ENCODE measurements around the gene CAMK2D.
A peak's percentile ranks its signal among the peaks of the same experiment; 100 is the strongest.
"Not testable (repeated sequence)": the region's sequence is repeated elsewhere in the genome, so short reads cannot be mapped to it uniquely, and the experiment has no call there.

The CAMK2D gene

DNA sequence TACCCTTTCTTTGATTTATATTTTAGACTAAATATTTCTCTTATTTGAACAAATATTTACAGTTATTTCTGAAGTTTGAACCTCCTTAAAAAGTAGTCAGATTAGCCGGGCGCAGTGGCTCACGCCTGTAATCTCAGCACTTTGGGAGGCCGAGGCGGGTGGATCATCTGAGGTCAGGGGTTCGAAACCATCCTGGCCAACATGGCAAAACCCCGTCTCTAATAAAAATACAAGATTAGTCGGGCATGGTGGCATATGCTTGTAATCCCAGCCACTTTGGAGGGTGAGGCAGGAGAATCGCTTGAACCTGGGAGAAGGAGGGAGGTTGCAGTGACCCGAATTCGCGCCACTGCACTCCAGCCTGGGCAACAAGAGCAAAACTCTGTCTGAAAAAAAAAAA is 2.4 kb upstream of the CAMK2D start:
- H3K4me3 ChIP-seq (ENCODE audit: low read depth, low read length); H3K9ac ChIP-seq (ENCODE audit: low read length); H3K9me3 ChIP-seq (ENCODE audit: control insufficient read depth, insufficient read depth, low read depth, low read length); H3K27ac ChIP-seq (ENCODE audit: low read depth, low read length); H3K27me3 ChIP-seq (ENCODE audit: control insufficient read depth, insufficient read depth, low read length); H3K4me1 ChIP-seq (ENCODE audit: control insufficient read depth, insufficient read depth, low read length); H3K36me3 ChIP-seq (ENCODE audit: control insufficient read depth, insufficient read depth, low read length): not testable (repeated sequence)

DNA sequence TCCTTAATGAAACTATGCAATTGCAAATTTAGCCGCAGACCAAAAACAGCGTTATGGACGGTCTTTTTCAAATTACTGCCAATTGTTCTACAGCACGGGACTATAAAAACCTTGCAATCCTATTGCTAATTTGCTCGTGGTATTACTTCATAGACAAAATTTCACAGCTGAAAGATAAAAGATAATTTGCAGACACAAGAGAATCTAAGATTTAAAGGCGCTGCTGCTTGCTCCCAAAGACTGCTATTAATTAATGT is 1.4 kb upstream of the CAMK2D start:
- H3K9me3 ChIP-seq (ENCODE audit: control insufficient read depth, insufficient read depth, low read depth, low read length): no peaks in the 10 kb centered on the region
- H3K4me1 ChIP-seq (ENCODE audit: control insufficient read depth, insufficient read depth, low read length): peaks cover 11% of the 10 kb centered on the region
- H3K9ac ChIP-seq (ENCODE audit: low read length): peak overlapping the region; percentile 97
- no peaks in the 10 kb centered on the region for H3K36me3 ChIP-seq (ENCODE audit: control insufficient read depth, insufficient read depth, low read length)
- peak overlapping the region; percentile 94 for H3K27ac ChIP-seq (ENCODE audit: low read depth, low read length)
- peaks cover 9% of the 10 kb centered on the region; the same call in 1 of the 2 replicates for H3K27me3 ChIP-seq (ENCODE audit: control insufficient read depth, insufficient read depth, low read length)
- peak overlapping the region; percentile 86 for H3K4me3 ChIP-seq (ENCODE audit: low read depth, low read length)

DNA sequence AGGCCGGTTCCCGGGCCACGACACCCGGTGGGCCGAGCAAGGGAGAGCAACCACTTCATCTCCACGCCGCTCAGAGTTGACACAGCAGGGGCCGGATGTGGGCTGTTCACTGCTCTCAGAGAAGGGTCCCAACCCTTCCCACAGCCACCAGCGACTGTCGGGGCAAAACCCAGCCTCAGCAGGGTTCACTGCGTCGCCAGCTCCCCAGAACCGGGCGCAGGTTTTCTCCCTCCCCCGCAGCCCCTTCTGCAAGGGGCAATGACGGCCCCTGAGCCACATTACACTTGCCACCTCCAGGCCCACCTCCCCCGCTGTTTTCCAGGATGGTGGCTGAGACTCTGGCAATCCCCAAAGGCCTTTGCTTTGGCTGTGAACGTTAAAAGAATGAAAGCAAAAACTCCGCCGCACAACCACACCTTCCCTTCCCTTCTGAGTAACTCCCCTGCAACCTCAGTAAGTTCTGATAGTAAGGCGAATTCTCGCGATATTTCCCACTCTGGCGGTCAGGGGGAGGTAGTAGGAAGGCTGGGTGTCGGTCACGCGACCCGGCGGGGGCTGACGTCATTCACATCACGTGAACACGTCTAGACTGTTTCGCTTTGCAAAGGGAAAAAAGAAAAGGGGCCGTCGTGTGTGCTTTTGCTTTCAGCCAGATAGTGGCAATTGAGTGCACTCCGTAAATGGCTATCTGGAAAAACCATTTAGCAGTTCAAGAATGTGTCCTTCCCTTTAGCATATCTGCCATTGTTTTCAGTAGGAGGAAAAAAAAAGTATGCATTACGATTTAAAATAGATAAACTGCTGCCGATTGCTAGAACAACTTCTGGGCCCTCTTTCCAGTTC is 869 bp upstream of the CAMK2D start:
- H3K27me3 ChIP-seq (ENCODE audit: control insufficient read depth, insufficient read depth, low read length): peaks cover 9% of the 10 kb centered on the region; the same call in 1 of the 2 replicates
- H3K36me3 ChIP-seq (ENCODE audit: control insufficient read depth, insufficient read depth, low read length): no peaks in the 10 kb centered on the region
- H3K9me3 ChIP-seq (ENCODE audit: control insufficient read depth, insufficient read depth, low read depth, low read length): no peaks in the 10 kb centered on the region
- H3K9ac ChIP-seq (ENCODE audit: low read length): peak overlapping the region; percentile 97
- peak overlapping the region; percentile 86 for H3K4me3 ChIP-seq (ENCODE audit: low read depth, low read length)
- H3K4me1 ChIP-seq (ENCODE audit: control insufficient read depth, insufficient read depth, low read length): peaks cover 16% of the 10 kb centered on the region
- peak overlapping the region; percentile 95 for H3K27ac ChIP-seq (ENCODE audit: low read depth, low read length)

DNA sequence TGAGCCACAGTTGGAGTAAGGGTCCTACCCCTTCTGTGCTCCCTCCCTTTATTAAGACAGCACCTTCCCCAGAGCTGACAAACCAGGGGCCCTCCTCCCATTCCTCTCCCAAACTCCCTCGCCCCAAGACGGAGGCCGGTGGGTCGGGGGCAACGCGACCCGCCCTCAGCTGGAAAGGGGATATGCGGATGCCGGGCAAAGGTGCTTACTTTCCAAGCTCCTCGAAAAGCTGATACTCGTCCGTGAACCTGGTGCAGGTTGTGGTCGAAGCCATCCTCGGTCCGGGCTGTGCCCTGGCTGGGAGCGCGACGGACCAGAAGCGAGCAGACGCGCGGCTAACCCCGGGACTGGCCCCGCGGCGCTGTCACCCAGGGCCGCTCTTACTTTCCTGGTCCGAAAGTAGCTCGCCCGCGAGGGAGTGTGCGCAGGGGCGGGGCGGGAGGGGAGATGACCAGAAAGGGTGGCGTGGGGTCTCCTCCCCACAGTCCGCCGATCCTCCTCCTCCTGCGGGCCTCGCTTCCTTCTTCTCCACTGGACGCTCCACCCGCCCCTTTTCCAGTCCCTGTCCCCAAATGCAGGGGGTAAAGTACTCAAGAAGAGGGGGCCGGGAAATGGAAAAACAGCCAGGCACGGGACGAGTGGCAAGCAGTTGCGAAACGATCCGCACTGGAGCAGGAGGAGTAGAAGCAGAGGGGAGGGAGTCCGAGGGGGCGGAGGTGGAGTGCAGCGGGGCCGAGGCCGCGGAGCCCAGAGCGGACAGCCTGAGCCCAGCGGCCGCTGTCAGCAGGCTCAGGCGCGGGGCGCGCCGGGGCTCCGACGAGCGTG is 531 bp downstream of the CAMK2D start:
- Histone ChIP-seq H3K9ac (ENCODE audit: low read length) (peak overlapping the region; percentile 97), H3K27me3 (ENCODE audit: control insufficient read depth, insufficient read depth, low read length) (peaks cover 9% of the 10 kb centered on the region; the same call in 1 of the 2 replicates), H3K36me3 (ENCODE audit: control insufficient read depth, insufficient read depth, low read length) (peaks cover 3% of the 10 kb centered on the region; the same call in 1 of the 2 replicates), H3K27ac (ENCODE audit: low read depth, low read length) (peak overlapping the region; percentile 95; the same call in 1 of the 2 replicates), H3K4me1 (ENCODE audit: control insufficient read depth, insufficient read depth, low read length) (peaks cover 30% of the 10 kb centered on the region), H3K9me3 (ENCODE audit: control insufficient read depth, insufficient read depth, low read depth, low read length) (no peaks in the 10 kb centered on the region), H3K4me3 (ENCODE audit: low read depth, low read length) (peak overlapping the region; percentile 86)

DNA sequence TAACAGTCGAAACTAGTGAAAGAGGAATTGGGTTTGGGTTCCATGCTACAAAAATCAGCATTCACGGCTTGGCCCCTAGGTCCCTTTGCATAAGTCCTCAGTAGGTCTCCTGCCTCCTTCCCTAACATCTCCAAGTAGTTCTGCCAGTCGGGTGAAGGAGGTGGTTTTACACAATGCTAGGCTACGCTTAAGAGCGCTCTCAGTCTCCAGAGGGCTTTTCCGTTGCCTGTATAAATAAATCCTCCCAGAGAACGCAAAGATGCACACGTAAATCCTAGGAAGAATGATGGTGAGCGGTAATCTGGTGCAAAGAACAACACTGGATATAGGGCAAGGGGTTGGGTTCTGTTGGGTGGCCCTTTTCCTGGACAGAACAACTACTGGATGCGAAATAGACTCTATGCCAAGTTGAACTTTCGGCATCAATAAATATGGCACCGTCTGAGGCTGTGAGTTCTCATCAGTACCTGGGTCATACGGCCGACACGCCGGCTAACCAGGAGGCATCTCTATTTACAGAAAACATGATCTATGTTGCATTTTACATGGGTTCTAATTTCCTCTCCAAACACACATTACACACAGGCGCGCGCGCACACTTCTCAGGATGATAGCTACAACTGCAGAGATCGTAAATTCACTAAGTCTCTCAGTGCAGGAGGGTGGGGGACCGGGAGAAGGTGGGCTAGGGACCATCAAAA is 1.3 kb downstream of the CAMK2D start:
- H3K9ac ChIP-seq (ENCODE audit: low read length): peak overlapping the region; percentile 97
- peaks cover 33% of the 10 kb centered on the region for H3K4me1 ChIP-seq (ENCODE audit: control insufficient read depth, insufficient read depth, low read length)
- H3K36me3 ChIP-seq (ENCODE audit: control insufficient read depth, insufficient read depth, low read length): peaks cover 3% of the 10 kb centered on the region; the same call in 1 of the 2 replicates
- H3K9me3 ChIP-seq (ENCODE audit: control insufficient read depth, insufficient read depth, low read depth, low read length): no peaks in the 10 kb centered on the region
- H3K4me3 ChIP-seq (ENCODE audit: low read depth, low read length): peak overlapping the region; percentile 86
- no peak overlapping the region for H3K27ac ChIP-seq (ENCODE audit: low read depth, low read length)
- peaks cover 9% of the 10 kb centered on the region; the same call in 1 of the 2 replicates for H3K27me3 ChIP-seq (ENCODE audit: control insufficient read depth, insufficient read depth, low read length)

DNA sequence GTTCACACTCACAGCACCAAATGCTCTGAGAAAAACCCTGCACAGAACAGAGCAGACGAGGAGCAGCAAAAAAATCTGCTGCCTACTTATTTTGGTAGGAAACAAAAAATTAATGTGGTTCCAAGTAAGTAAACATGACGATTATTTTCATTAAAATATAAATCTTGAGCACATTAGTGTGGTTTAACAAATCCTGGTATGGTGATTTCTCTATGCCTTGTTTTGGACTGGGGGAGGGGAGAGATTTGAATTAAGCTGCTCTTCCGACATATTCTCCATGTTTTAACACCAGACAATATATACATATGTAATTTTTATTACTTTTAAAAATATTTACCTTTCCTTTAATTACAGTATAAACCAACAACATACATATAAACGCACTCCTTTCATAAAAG is 1.8 kb downstream of the CAMK2D start:
- Histone ChIP-seq H3K9me3 (ENCODE audit: control insufficient read depth, insufficient read depth, low read depth, low read length) (no peaks in the 10 kb centered on the region), H3K9ac (ENCODE audit: low read length) (peak overlapping the region; percentile 97), H3K4me3 (ENCODE audit: low read depth, low read length) (peak overlapping the region; percentile 86), H3K27ac (ENCODE audit: low read depth, low read length) (no peak overlapping the region), H3K4me1 (ENCODE audit: control insufficient read depth, insufficient read depth, low read length) (peaks cover 33% of the 10 kb centered on the region), H3K27me3 (ENCODE audit: control insufficient read depth, insufficient read depth, low read length) (peaks cover 9% of the 10 kb centered on the region; the same call in 1 of the 2 replicates), H3K36me3 (ENCODE audit: control insufficient read depth, insufficient read depth, low read length) (peaks cover 3% of the 10 kb centered on the region; the same call in 1 of the 2 replicates)

DNA sequence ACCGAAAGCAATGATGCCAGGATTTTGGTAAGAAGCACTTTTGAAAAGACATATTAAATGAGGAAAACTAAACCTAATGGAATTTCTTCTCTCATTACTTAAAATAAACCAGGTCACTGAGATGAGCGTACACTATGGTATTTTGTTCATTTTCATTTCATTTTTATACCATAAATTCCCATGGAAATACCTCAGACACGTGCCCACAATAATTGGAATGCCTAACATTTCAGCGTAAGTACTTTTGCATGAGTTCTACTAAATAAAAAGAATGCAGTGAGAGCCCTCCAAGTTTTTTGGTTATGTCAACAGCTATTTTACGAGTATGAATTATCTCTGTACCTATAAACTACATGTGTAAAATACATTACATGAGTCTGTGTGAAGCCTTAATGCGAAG is 3.2 kb downstream of the CAMK2D start:
- no peak overlapping the region for H3K27ac ChIP-seq (ENCODE audit: low read depth, low read length)
- no peak overlapping the region for H3K4me3 ChIP-seq (ENCODE audit: low read depth, low read length)
- H3K9ac ChIP-seq (ENCODE audit: low read length): no peak overlapping the region
- H3K4me1 ChIP-seq (ENCODE audit: control insufficient read depth, insufficient read depth, low read length): peaks cover 33% of the 10 kb centered on the region
- peaks cover 3% of the 10 kb centered on the region; the same call in 1 of the 2 replicates for H3K36me3 ChIP-seq (ENCODE audit: control insufficient read depth, insufficient read depth, low read length)
- no peaks in the 10 kb centered on the region for H3K9me3 ChIP-seq (ENCODE audit: control insufficient read depth, insufficient read depth, low read depth, low read length)
- H3K27me3 ChIP-seq (ENCODE audit: control insufficient read depth, insufficient read depth, low read length): peaks cover 9% of the 10 kb centered on the region; the same call in 1 of the 2 replicates

DNA sequence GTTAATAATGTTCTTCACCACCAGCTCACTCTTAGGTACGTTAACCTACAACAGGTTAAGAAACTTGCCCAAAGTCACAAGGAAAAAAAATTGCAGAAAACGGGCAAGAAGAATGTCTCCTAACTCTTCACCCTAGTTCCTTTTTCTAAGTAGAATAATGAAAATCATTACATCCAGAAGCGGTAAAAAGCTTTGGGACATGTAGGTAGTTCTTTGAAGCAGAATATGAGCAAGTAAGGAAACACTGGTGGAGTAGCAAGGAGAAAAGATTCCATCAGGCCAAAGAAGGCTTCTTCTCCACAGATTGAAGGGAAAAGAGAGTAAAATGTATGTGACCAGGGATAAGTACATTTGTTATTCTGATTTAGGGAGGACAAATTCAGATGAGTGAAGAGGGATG is 4.1 kb downstream of the CAMK2D start:
- no peak overlapping the region for H3K27ac ChIP-seq (ENCODE audit: low read depth, low read length)
- H3K9me3 ChIP-seq (ENCODE audit: control insufficient read depth, insufficient read depth, low read depth, low read length): no peaks in the 10 kb centered on the region
- H3K4me3 ChIP-seq (ENCODE audit: low read depth, low read length): no peak overlapping the region
- H3K9ac ChIP-seq (ENCODE audit: low read length): no peak overlapping the region
- H3K4me1 ChIP-seq (ENCODE audit: control insufficient read depth, insufficient read depth, low read length): peaks cover 28% of the 10 kb centered on the region
- H3K27me3 ChIP-seq (ENCODE audit: control insufficient read depth, insufficient read depth, low read length): peaks cover 9% of the 10 kb centered on the region; the same call in 1 of the 2 replicates
- H3K36me3 ChIP-seq (ENCODE audit: control insufficient read depth, insufficient read depth, low read length): peaks cover 3% of the 10 kb centered on the region; the same call in 1 of the 2 replicates

DNA sequence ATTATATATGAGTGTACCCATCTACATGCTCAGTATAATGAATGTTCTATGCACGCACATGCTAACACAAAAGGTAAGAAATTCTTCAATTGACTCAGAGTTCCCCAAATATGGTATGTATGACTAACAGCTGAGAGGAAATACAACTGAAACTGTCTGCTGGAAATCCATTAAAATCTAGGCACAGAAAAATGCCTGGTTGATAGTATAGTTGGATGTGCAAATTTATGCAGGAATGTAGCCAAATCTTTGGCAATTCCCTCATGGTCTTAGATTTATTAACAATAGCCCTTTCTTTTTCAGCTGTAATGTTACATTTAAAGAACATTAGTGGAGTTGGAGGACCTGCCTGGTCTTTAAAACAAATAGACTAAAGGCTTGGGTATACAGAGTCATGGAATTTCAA is 5.5 kb downstream of the CAMK2D start:
- Histone ChIP-seq H3K27ac (ENCODE audit: low read depth, low read length) (no peak overlapping the region), H3K36me3 (ENCODE audit: control insufficient read depth, insufficient read depth, low read length) (peaks cover 3% of the 10 kb centered on the region; the same call in 1 of the 2 replicates), H3K9me3 (ENCODE audit: control insufficient read depth, insufficient read depth, low read depth, low read length) (no peaks in the 10 kb centered on the region)

DNA sequence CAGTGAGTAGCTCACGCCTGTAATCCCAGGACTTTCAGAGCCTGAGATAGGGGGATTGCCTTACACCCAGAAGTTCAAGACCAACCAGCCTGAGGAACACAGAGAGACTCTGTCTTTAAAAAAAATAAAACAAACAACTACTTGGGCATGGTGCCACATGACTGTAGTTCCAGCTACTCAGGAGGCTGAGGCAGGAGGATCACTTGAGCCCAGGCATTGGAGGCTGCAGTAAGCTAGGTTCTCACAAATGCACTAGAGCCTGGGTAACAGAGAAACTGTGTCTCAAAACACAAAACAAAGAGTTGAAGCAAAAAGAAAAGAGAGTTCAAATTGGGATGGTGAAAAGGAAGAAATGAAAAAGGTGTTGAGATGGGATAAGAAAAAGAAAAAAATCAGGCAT is 10.8 kb downstream of the CAMK2D start:
- Histone ChIP-seq H3K27me3 (ENCODE audit: control insufficient read depth, insufficient read depth, low read length) (no peaks in the 10 kb centered on the region), H3K36me3 (ENCODE audit: control insufficient read depth, insufficient read depth, low read length) (peaks cover 2% of the 10 kb centered on the region; the same call in 1 of the 2 replicates), H3K27ac (ENCODE audit: low read depth, low read length) (no peak overlapping the region), H3K4me1 (ENCODE audit: control insufficient read depth, insufficient read depth, low read length) (peaks cover under 1% of the 10 kb centered on the region; the same call in 1 of the 2 replicates), H3K4me3 (ENCODE audit: low read depth, low read length) (no peak overlapping the region), H3K9me3 (ENCODE audit: control insufficient read depth, insufficient read depth, low read depth, low read length) (no peaks in the 10 kb centered on the region), H3K9ac (ENCODE audit: low read length) (no peak overlapping the region)

More for the DNA sequence above, 5.5 kb downstream of the CAMK2D start:
- peaks cover 28% of the 10 kb centered on the region for H3K4me1 ChIP-seq (ENCODE audit: control insufficient read depth, insufficient read depth, low read length)
- peaks cover 9% of the 10 kb centered on the region; the same call in 1 of the 2 replicates for H3K27me3 ChIP-seq (ENCODE audit: control insufficient read depth, insufficient read depth, low read length)
- no peak overlapping the region for H3K4me3 ChIP-seq (ENCODE audit: low read depth, low read length)
- no peak overlapping the region for H3K9ac ChIP-seq (ENCODE audit: low read length)
